Measurements from ENCODE around the gene TAF10.

The TAF10 gene

GRCh38 chr11:6640036-6640984, 28.3 kb upstream of the TAF10 start:
- DNase-seq, result no peak

GRCh38 chr11:6638429-6638828, 26.4 kb upstream of the TAF10 start:
- no peak for DNase-seq

GRCh38 chr11:6637871-6638270, 25.9 kb upstream of the TAF10 start:
- DNase-seq, result no peak

GRCh38 chr11:6636480-6636879, 24.5 kb upstream of the TAF10 start:
- peak; percentile 16 for DNase-seq

GRCh38 chr11:6635082-6635932, 23.3 kb upstream of the TAF10 start:
- peak; percentile 22 for DNase-seq

GRCh38 chr11:6634534-6634933, 22.5 kb upstream of the TAF10 start:
- no peak for DNase-seq

DNA sequence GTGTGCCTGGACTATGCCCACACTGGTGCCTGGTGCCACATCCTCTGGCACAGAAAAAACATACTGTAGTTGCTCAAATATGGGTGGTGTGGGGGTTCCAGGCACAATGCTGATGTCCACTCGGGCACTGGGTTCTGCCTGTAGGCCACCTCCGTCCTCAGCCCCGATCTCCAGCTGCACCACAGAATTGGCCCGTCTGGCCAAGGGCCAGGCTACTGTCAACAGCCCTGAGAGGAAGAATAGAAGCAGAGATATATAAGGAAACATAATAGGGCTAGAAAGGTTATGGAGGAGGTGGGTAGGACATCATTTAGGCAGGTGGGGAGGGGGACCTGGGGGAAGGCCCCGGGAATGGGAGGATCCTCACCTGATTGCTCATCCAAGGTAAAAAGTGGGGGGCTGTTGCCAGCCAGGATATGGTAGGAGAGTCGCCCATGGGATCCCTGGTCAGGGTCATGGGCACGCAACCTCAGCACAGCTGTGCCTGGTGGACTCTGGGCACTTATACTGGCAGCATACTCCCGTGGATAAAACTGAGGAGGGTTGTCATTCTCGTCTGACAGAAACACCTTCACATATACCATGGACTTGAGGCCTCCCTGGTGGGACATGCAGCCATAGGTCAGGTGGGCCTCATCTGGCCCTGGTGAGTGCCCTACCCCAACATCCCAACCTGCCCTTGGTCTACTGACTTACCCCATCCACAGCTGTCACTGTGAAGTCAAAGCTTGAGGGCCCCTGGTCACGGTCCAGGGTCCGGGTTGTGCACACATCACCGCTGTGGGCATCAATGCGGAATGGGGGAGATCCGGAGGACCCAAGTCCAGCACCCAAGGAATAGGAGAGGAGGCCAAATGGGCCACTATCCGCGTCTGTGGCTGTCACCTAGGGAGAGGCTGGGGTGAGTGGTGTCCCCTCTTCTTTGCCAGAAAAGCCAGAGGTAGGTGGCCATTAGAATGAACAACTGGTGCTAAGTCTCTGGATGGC, 21.7 kb upstream of the TAF10 start:
- DNase-seq, result peak; percentile 22

DNA sequence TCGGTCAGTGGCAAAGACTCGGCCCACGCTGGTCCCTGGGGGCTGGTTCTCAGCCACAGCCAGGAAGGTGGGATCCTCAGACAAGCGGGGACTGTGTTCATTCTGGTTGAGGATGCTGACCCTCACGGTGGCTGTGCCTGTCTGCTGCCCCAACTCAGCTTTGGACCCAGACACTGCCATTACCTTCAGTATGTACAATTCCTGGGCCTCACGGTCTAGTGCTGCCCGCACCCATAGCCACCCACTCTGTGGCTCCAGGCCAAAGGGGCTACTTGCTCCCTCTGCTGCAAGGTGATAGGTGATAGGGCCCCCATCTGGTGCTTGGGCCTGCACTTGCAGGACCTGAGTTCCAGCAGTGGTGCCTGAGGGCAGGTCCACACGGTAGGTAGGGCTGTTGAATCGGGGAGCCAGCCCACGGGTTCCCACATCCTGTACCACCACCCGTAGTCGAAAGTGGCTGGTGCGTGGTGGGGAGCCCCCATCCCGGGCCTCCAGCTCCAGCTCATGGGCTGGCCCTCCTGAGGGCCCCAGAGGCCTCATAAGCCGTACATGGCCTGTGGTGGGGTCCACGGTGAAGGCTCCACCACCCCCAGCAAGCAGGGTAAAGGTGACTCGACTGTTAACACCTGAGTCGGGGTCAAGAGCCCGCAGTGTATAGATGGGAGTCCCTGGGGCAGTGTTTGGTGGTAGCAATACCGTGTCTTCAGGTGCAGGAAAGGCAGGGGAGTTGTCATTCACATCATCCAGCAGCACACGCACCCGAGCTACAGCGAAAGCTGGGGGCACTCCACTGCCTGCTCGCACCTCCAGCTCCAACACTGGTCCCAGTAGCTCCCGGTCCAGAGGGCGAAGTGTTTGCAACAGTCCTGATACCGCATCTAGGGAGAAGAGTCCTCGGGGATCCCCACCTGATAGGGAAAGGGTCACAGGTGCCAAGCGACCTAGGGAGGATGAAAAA, 20.4 kb upstream of the TAF10 start:
- DNase-seq, result no peak

GRCh38 chr11:6631361-6631890, 19.4 kb upstream of the TAF10 start:
- no peak for DNase-seq

GRCh38 chr11:6630632-6631291, 18.7 kb upstream of the TAF10 start:
- DNase-seq, result no peak

DNA sequence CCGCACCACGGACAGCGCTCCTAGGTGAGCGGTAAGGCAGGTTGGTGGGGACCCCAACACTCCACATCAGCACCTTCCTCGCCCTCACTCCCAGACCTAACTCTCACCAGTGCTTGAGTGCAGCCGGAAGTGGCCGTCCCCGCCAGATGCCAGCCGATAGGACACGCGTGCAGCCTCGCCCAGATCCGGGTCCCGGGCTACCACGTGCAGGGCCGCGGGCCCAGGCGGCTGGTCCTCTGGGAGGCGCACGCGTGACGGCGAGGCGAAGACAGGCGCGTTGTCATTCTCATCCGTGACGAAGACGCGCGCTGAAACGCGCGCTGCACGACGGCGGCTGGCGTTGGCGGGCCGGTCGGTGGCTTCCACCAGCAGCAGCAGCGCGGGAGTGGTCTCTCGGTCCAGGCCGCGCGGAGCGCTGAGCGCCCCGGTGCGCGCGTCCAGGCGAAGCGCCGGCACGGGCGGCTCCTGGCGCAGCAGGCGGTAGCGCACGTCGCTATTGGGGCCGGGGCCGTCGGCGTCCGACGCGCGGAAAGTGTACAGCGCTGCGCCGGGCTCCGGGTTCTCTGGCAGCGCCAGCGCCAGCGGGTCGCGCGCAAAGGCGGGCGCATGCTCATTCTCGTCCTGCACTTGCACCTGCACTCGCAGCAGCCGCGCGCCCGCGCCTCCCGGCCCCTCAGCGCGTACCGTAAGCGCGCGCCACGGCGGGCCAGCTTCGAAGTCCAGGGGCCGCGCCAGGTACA, 18.0 kb upstream of the TAF10 start:
- no peak for DNase-seq

- no peak for DNase-seq
These were observed 17.5 kb upstream of the TAF10 start for GRCh38 chr11:6629573-6629891.

- DNase-seq, result no peak
These were observed 16.5 kb upstream of the TAF10 start for GRCh38 chr11:6628526-6628925.

GRCh38 chr11:6627762-6628241, 15.8 kb upstream of the TAF10 start:
- no peak for DNase-seq

DNA sequence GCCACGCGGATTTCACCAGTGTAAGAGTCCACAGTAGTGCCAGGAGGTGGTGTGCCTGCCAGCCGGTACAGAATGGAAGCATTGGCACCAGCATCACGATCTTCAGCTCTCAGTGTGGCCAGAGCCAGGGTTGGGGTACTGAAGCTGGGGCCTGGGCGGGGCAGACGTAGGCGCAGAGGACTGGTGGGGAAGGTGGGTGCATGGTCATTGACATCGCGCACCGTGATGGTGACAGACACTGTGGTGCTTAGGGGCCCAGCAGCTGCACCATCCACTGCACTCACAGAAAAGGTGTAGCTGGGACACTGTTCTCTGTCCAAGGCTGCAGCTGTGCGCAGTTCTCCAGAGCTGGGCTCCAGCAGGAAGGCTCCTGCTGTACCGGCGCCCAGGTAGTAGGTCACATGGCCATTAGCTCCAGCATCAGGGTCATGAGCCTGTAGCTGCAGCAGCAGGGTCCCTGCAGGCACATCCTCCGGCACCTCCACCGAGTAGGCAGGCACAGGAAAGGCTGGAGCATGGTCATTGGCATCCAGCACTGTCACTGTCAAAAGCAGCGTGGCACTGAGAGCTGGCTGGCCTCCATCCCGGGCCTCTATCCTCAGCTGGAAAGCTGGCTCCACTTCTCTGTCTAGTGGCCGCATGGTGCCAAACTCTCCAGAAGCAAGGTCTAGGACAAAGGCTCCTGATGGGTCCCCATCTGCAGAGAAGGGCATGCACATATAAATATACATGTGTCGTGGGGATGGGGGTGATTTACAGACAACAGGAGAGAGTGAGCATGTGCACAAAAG, 15.2 kb upstream of the TAF10 start:
- no peak for DNase-seq

- DNase-seq, result no peak
These were observed 13.9 kb upstream of the TAF10 start for GRCh38 chr11:6625832-6626420.

- DNase-seq, result no peak
These were observed 13.3 kb upstream of the TAF10 start for GRCh38 chr11:6625156-6625831.
